ENCODE data around the gene ZNF549.
A peak's percentile ranks its signal among the peaks of the same experiment; 100 is the strongest.

ZNF549 gene

GRCh38 chr19:57570707-57571106 is 43.6 kb downstream of the ZNF549 start:
- no peak for DNase-seq

GRCh38 chr19:57572415-57572947 is 45.3 kb downstream of the ZNF549 start:
- no peak for DNase-seq

- DNase-seq: no peak
Measured at GRCh38 chr19:57576661-57577060, 49.5 kb downstream of the ZNF549 start.

GRCh38 chr19:57578487-57579205 is 51.5 kb downstream of the ZNF549 start, which contains the start of gene ZNF416:
ZNF416 (minus strand) TSS chr19:57578911; CDS start chr19:57578704, 207 bp downstream.
- peak; percentile 99 for DNase-seq

- no peak for DNase-seq
Measured at GRCh38 chr19:57583104-57583520, 56.0 kb downstream of the ZNF549 start.

GRCh38 chr19:57583521-57584416 is 56.6 kb downstream of the ZNF549 start, which contains the start of gene ZIK1:
ZIK1 (plus strand) TSS chr19:57584145; CDS start chr19:57584357, 212 bp downstream.
- DNase-seq: peak; percentile 97

GRCh38 chr19:57587529-57587928 is 60.4 kb downstream of the ZNF549 start:
- peak; percentile 57 for DNase-seq

- no peak for DNase-seq
Measured at GRCh38 chr19:57599377-57599760, 72.2 kb downstream of the ZNF549 start.

GRCh38 chr19:57599761-57600383 is 72.7 kb downstream of the ZNF549 start, which contains the start of gene ZNF530:
ZNF530 (plus strand) TSS chr19:57599885; CDS start chr19:57604346, 4,461 bp downstream.
- peak; percentile 95 for DNase-seq

- no peak for DNase-seq
Measured at GRCh38 chr19:57606931-57607330, 79.8 kb downstream of the ZNF549 start.

Measured in fibroblast of skin of back (primary cell).